Progenitor cell of endocrine pancreas (in vitro differentiated cells): ENCODE measurements around the gene LMBR1L. TPM values are rescaled to one million over a fixed set of nuclear protein-coding genes. Genes with fewer than 3 reads are reported as not detected.

Experiments used
- DNase-seq: peaks from one replicate; pipeline ENCODE4 v3.0.0; 2021; ENCODE audit warnings: low spot score; ENCODE audit not compliant: unreplicated experiment
- H3K27ac Mint-ChIP-seq: 2 replicates; pipeline ENCODE4 v1.8.0; 2021; ENCODE audit warnings: mild to moderate bottlenecking, moderate library complexity, mixed read lengths
- H3K27me3 Mint-ChIP-seq: 2 replicates; pipeline ENCODE4 v1.8.0; 2021; ENCODE audit warnings: mixed read lengths
- H3K36me3 Mint-ChIP-seq: 2 replicates; pipeline ENCODE4 v1.8.0; 2022; ENCODE audit warnings: mixed read lengths; ENCODE audit not compliant: insufficient read depth
- H3K4me1 Mint-ChIP-seq: 2 replicates; pipeline ENCODE4 v1.8.0; 2021; ENCODE audit warnings: low read depth, mixed read lengths
- H3K4me3 Mint-ChIP-seq: 2 replicates; pipeline ENCODE4 v1.8.0; 2021; ENCODE audit warnings: low read depth, mild to moderate bottlenecking, moderate library complexity, mixed read lengths
- H3K9me3 Mint-ChIP-seq: 2 replicates; pipeline ENCODE4 v1.8.0; 2021; ENCODE audit warnings: low read depth, mixed read lengths
- total RNA-seq: library from RNA; stranded (reverse); gene quantifications from 2 replicates; pipeline ENCODE4 v1.2.1, GENCODE V29; 2021
- TF ChIP-seq, protein P1 (sequence below): fragments of 200-600 bp; sonication (generic); IDR thresholded peaks from one replicate; pipeline ENCODE4 v1.5.0; 2021; ENCODE audit warnings: antibody characterized with exemption, mild to moderate bottlenecking; ENCODE audit not compliant: unreplicated experiment

The LMBR1L gene
- total RNA-seq, 1 donor from 2014 or later, result 143 TPM

DNA sequence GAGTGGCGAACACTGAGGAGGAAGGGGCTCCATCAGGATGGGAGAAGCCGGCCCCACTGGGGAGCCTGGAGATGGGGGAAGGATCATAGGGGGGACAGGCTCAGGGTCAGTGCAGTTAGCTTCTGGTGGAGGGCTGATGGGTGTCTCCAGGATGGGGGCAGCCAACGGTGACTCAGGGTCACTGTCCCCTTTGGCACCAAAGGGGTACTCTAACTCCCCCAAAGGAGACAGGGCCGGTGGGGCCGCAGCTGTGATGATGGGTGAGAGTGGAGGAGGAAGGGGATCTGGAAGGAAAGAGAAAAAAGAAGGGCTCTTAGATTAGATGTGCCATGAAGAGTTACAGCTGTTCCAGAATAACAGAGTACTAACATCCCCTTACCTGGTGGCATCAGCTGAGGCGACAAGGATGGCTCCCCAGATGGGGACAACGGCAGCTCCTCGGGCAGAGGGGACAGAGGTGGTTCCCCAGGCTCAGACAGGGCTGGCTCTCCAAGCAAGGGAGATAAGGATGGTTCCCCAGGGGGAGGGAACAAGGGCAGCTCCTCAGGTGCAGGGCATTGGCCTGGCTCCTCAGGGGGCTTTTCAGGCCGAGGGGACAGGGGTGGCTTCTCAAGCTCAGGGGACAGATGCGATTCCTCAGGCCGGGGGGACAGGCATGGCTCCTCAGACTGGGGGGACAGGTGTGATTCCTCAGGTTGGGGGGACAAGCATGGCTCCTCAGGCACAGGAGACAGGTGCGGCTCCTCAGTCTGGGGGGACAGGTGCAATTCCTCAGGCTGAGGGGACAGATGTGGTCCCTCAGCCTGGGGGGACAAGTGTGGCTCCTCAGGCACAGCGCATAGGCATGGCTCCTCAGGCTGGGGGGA, 59.9 kb downstream of the LMBR1L start:
- Mint-ChIP-seq H3K36me3 (peaks cover 31% of the 10 kb centered on the region), H3K27ac (no peak overlapping the region)

DNA sequence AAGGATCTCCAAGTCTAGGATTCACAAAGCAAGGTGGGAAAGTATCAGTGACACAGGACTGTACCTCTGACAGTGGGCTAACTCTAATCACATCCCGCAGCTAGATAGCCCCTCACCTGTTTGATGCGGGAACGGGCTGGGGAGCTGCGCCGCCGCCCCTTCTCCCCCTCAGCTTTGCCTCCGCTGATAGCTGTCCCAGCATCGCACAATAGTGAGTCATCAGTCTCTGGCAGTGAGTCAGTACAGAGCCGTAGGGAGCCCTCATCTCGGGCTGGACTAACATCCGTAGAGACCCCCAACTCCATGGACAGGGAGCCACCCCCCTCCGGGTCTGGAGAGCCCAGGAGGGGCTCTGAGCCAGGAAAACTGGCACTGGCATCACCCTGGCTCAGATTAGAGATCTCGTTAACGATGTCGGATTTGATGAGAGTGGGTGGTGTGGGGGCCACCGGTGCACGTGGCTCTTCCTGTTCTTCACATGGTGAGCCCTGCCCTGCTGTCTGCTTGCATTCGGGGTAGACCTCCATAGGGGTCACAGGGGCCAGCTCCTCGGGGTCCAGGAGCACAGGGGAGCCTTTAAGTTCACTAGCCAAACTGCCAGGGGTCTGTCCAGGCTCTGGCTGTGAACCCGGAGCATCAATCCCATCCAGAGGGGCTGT, 61.0 kb downstream of the LMBR1L start:
- Mint-ChIP-seq H3K27ac (no peak overlapping the region), H3K9me3 (no peaks in the 10 kb centered on the region), H3K4me1 (peaks cover under 1% of the 10 kb centered on the region), H3K4me3 (no peak overlapping the region), H3K27me3 (no peaks in the 10 kb centered on the region), H3K36me3 (peaks cover 29% of the 10 kb centered on the region)
- DNase-seq, result no peak
- TF ChIP-seq, protein P1, sequence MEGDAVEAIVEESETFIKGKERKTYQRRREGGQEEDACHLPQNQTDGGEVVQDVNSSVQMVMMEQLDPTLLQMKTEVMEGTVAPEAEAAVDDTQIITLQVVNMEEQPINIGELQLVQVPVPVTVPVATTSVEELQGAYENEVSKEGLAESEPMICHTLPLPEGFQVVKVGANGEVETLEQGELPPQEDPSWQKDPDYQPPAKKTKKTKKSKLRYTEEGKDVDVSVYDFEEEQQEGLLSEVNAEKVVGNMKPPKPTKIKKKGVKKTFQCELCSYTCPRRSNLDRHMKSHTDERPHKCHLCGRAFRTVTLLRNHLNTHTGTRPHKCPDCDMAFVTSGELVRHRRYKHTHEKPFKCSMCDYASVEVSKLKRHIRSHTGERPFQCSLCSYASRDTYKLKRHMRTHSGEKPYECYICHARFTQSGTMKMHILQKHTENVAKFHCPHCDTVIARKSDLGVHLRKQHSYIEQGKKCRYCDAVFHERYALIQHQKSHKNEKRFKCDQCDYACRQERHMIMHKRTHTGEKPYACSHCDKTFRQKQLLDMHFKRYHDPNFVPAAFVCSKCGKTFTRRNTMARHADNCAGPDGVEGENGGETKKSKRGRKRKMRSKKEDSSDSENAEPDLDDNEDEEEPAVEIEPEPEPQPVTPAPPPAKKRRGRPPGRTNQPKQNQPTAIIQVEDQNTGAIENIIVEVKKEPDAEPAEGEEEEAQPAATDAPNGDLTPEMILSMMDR, result no peak

More for the DNA sequence above, 59.9 kb downstream of the LMBR1L start:
- TF ChIP-seq, protein P1, result no peak
- DNase-seq, result no peak
- no peaks in the 10 kb centered on the region for H3K27me3 Mint-ChIP-seq
- H3K9me3 Mint-ChIP-seq, result no peaks in the 10 kb centered on the region
- H3K4me3 Mint-ChIP-seq, result no peak overlapping the region
- peaks cover 4% of the 10 kb centered on the region for H3K4me1 Mint-ChIP-seq

DNA sequence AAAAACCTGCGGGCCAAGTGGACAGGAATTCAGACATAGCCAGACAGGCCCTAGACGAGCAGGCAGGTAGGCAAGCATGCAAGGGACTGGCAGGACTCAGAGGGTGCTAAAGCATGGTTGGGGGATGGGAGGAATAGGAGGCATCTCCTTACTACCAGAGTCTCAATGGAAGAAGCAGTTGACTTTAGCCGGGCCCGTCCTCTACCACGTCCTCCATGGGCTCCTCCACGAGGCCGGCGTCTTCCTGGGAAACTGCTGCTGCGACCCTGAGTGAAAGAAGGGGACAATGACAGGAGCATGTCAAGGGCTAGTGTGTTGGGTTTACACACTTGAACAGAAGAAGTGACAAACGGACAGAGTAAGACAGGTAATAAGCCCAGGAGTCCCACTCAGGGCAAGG, 61.7 kb downstream of the LMBR1L start:
- no peaks in the 10 kb centered on the region for H3K9me3 Mint-ChIP-seq
- H3K36me3 Mint-ChIP-seq, result peaks cover 32% of the 10 kb centered on the region
- no peak overlapping the region for H3K27ac Mint-ChIP-seq
- TF ChIP-seq, protein P1, result no peak
- no peak overlapping the region for H3K4me3 Mint-ChIP-seq
- DNase-seq, result no peak
- H3K27me3 Mint-ChIP-seq, result no peaks in the 10 kb centered on the region
- no peaks in the 10 kb centered on the region for H3K4me1 Mint-ChIP-seq

Other genes with a start within 250 kb of the LMBR1L start
- 12.4 and 12.5 TPM in 2 replicates for gene RND1, start 245.0 kb downstream of the LMBR1L start, total RNA-seq
- gene FKBP11, start 185.4 kb downstream of the LMBR1L start, total RNA-seq, result 21.9 and 22.5 TPM in 2 replicates
- 135 and 149 TPM in 2 replicates for gene ARF3, start 153.4 kb downstream of the LMBR1L start, total RNA-seq
- 0.17 TPM in 1 of 2 replicates, not detected in the other for gene WNT10B, start 139.1 kb downstream of the LMBR1L start, total RNA-seq
- not detected in 2 replicates for gene WNT1, start 132.5 kb downstream of the LMBR1L start, total RNA-seq
- gene DDN, start 111.5 kb downstream of the LMBR1L start, total RNA-seq, result 0.40 and 0.57 TPM in 2 replicates
- 52.7 and 59.4 TPM in 2 replicates for gene PRKAG1, start 92.1 kb downstream of the LMBR1L start, total RNA-seq
- gene KMT2D, start 50.1 kb downstream of the LMBR1L start, total RNA-seq, result 130 and 132 TPM in 2 replicates
- gene RHEBL1, start 40.9 kb downstream of the LMBR1L start, total RNA-seq, result 0.72 and 0.75 TPM in 2 replicates
- gene DHH, start 16.0 kb downstream of the LMBR1L start, total RNA-seq, result 0.29 and 0.34 TPM in 2 replicates
- gene TUBA1B, start 20.5 kb upstream of the LMBR1L start, total RNA-seq, result 985 and 1,023 TPM in 2 replicates
- 628 and 652 TPM in 2 replicates for gene TUBA1A, start 78.2 kb upstream of the LMBR1L start, total RNA-seq
- gene TUBA1C, start 154.2 kb upstream of the LMBR1L start, total RNA-seq, result 128 and 149 TPM in 2 replicates
- gene PRPH, start 184.3 kb upstream of the LMBR1L start, total RNA-seq, result 0.60 and 0.62 TPM in 2 replicates
- gene TROAP, start 212.4 kb upstream of the LMBR1L start, total RNA-seq, result 44.7 and 44.9 TPM in 2 replicates
- gene C1QL4, start 226.3 kb upstream of the LMBR1L start, total RNA-seq, result 0.64 and 0.79 TPM in 2 replicates
- gene DNAJC22, start 236.0 kb upstream of the LMBR1L start, total RNA-seq, result 36.0 and 38.7 TPM in 2 replicates